H1 (cell line): ENCODE measurements around the gene ANKFN1. TPM values are rescaled to one million over a fixed set of nuclear protein-coding genes. Genes with fewer than 3 reads are reported as not detected.
A peak's percentile ranks its signal among the peaks of the same experiment; 100 is the strongest.

ENCODE experiments used
- ATF2 ChIP-seq: IDR thresholded peaks from 2 replicates; pipeline ENCODE4 v1.6.1; 2012; ENCODE audit warnings: low read length, inconsistent platforms
- CTCF ChIP-seq, 3 experiments: IDR thresholded peaks; 1 replicate in 2 of 3; 2 replicates in 1 of 3; pipeline versions ENCODE4 v1.5.1 to v1.6.1; 2011; ENCODE audit warnings: low read length in 3 of 3, mild to moderate bottlenecking in 3 of 3, inconsistent platforms in 2 of 3, low read depth in 1 of 3, moderate library complexity in 1 of 3; ENCODE audit not compliant: insufficient read depth in 1 of 3; ENCODE audit errors: control extremely low read depth in 1 of 3
- RXRA ChIP-seq: IDR thresholded peaks from 2 replicates; pipeline ENCODE4 v1.6.1; 2011; ENCODE audit warnings: low read depth, mild to moderate bottlenecking, low read length, moderate library complexity; ENCODE audit not compliant: insufficient read depth
- polyA plus RNA-seq, 7 experiments: library from polyadenylated mRNA; depleted of rRNA in 3 of 7; stranded (reverse) in 5 of 7; unstranded in 2 of 7; fragments of >200 nt in 5 of 7; fragments of 200-250 nt in 2 of 7; gene quantifications; 1 replicate in 5 of 7; 2 replicates in 1 of 7; 4 replicates in 1 of 7; pipeline versions ENCODE4 v1.2.1 to v1.2.3, GENCODE V29; 2011 to 2013; ENCODE audit warnings: missing spikeins in 2 of 7, mixed read lengths in 2 of 7
- total RNA-seq: library from RNA; stranded (reverse); fragmentation: NEBNext Ultra II Directional; extraction: Animal tissue kit (Norgen Biotek cat#: 25700); gene quantifications from 2 replicates; pipeline ENCODE4 v1.2.1, GENCODE V29; 2021

ANKFN1 gene
- total and polyA plus RNA-seq, 2 of the 8 experiments (the other 6 are each of a cell fraction or from before 2014, with no cell fraction given), result not detected

- TF ChIP-seq ATF2 (no peak), RXRA (no peak), CTCF (IDR thresholded peaks at IDR 0.05; ENCODE audit: control extremely low read depth in 1 of 3, insufficient read depth in 1 of 3, low read depth in 1 of 3, low read length in 3 of 3) (peak in 2 of 3 experiments; percentile 44 to 51; a peak in 3 of 4 replicates)
- TF ChIP-seq, all 59 proteins: peak for 3
Observed at GRCh38 chr17:56121191-56122051, 31.9 kb upstream of the ANKFN1 start (continued).
